Astrocyte of the cerebellum (primary cell): Measurements from ENCODE around the gene DMTF1.

Experiments
- DNase-seq: peaks from one replicate; pipeline ENCODE4 v3.0.0-alpha.2; 2011; ENCODE audit warnings: low read depth
- H3K4me3 ChIP-seq: 2 replicates; pipeline ENCODE4 v1.5.1; 2011; ENCODE audit warnings: mild to moderate bottlenecking, low read depth, low read length, moderate library complexity
- CTCF ChIP-seq: IDR thresholded peaks from 2 replicates; pipeline ENCODE4 v1.5.1; 2012; ENCODE audit warnings: low read length, low read depth, moderate library complexity, mild to moderate bottlenecking; ENCODE audit errors: missing control alignments
- in situ Hi-C: cut with HindIII; loops from 2 replicates; pipeline ENCODE4 v1.10.0; 2017; ENCODE audit warnings: low sequenced_read_pairs

The DMTF1 gene

DNA sequence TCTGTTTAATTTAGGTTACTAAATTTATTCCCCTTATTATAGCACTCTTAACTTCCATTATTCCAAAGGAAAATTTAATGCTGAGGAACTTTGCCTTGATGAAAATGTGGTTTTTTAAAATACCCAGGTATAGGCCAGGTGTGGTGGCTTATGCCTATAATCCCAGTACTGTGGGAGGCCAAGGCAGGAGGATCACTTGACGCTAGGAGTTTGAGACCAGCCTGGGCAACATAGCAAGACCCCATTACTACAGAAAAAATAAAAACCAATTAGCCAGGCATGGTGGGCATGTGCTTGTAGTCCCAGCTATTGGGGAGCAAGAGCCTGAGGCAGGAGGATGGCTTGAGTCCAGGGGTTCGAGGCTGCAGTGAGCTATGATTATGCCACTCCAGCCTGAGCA lies 34.9 kb downstream of the DMTF1 start:
- in situ Hi-C loops = no loop called here
- H3K4me3 ChIP-seq = no peak overlapping the region
- DNase-seq = no peak
- no peak for TF ChIP-seq CTCF

DNA sequence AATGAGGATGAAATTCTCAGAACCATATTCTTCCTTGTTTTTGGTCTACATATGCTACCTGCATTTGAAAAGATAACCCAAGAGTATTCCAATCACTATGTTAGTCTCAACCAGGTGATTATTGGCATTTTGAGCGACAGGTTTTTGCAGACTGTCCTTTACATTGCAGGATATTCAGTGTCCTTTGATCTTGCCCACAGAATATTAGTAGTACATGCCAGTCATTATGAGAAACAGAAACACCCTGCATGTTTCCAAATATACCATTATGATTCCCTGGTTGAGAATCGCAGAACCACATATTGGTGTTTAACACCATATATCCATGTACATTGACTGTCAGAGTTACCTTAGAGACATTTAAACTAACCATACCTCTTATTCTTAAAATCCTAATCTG lies 36.7 kb downstream of the DMTF1 start:
- no peak for TF ChIP-seq CTCF
- in situ Hi-C loops = no loop called here
- no peak overlapping the region for H3K4me3 ChIP-seq
- DNase-seq = no peak

DNA sequence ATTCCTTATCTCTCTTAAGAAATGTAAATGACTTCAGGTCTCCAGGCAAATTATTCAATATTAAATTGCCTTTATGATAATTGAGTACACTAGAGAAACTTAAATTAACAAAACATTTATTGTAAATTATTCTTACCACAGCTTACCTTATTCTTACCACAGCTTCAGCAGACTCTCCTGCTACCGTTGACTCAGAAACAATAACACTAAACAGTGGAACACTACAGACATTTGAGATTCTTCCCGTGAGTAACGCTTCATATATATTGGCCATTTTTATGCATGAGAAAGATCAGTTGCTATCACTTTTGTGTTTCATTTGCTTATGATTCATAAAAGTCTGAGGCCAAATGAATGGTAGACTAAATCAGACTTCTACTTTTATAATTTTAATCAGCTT lies 38.5 kb downstream of the DMTF1 start:
- H3K4me3 ChIP-seq = no peak overlapping the region
- no peak for DNase-seq
- TF ChIP-seq CTCF = no peak
- in situ Hi-C loops = no loop called here

DNA sequence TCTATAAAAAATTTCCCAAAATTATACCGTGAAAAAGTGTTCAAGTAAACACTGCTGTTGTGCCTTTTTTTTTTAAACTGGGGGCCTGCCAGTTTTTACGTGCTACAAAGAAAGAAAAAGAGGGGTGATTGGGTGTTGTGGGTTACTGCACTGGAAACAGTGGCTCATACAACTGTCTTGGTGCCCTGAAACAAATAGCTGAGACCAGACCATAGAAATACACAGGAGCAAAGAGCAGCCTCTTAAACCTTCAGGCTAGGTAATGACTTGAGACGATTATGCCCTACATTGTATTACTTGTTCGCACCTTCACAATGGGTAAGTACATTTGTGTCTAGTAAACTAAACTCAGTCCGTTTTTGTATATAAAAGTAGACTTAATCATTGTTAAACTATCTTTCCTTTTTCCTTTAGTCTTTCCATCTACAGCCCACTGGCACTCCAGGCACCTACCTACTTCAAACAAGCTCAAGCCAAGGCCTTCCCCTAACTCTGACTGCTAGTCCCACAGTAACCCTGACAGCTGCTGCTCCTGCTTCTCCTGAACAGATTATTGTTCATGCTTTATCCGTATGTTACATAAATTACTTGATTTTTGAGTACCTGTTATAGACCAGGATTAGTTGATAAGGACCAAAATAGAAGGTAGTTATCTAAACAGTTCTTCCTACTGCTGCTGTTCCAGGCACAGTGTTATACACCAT lies 40.7 kb downstream of the DMTF1 start:
- in situ Hi-C loops = no loop called here
- no peak for DNase-seq
- no peak overlapping the region for H3K4me3 ChIP-seq
- no peak for TF ChIP-seq CTCF

DNA sequence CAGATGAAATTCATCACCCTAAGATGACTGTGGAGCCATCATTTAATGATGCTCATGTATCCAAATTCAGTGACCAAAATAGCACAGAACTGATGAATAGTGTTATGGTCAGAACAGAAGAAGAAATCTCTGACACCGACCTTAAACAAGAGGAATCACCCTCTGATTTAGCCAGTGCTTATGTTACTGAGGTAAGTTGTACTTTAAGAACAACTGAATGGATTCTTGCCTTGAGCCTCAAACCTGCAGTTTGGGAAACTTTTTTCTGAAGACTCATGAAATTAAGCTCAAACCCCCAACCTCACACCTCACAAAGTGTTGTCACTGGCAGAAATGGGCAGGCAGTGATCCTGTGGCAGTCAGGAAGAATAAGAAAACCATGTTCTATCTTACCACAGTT lies 41.7 kb downstream of the DMTF1 start:
- in situ Hi-C loops = no loop called here
- no peak for DNase-seq
- TF ChIP-seq CTCF = no peak
- no peak overlapping the region for H3K4me3 ChIP-seq

- H3K4me3 ChIP-seq = no peak overlapping the region
- in situ Hi-C loops = no loop called here
- DNase-seq = no peak
- TF ChIP-seq CTCF = no peak
These were observed 47.0 kb downstream of the DMTF1 start for GRCh38 chr7:87199241-87199640.
